Stomach smooth muscle (tissue), 2 donors: ENCODE measurements around the gene PACS2.
A peak's percentile ranks its signal among the peaks of the same experiment; 100 is the strongest.

Source experiments
- H3K27ac ChIP-seq: one replicate; pipeline ENCODE4 v1.7.0; 2013; ENCODE audit warnings: mild to moderate bottlenecking, low read length, inconsistent platforms
- H3K27me3 ChIP-seq, 2 donors: one replicate each; pipeline ENCODE4 v1.7.0; 2013; ENCODE audit warnings: low read length in 2 of 2; ENCODE audit not compliant: insufficient read depth in 2 of 2, control insufficient read depth in 1 of 2
- H3K36me3 ChIP-seq, 2 donors: one replicate each; pipeline ENCODE4 v1.7.0; 2013; ENCODE audit warnings: low read length in 2 of 2; ENCODE audit not compliant: control insufficient read depth in 2 of 2, insufficient read depth in 2 of 2
- H3K4me1 ChIP-seq: one replicate; pipeline ENCODE4 v1.7.0; 2013; ENCODE audit warnings: low read length; ENCODE audit not compliant: control insufficient read depth, insufficient read depth
- H3K4me3 ChIP-seq, 2 donors: one replicate each; pipeline ENCODE4 v1.7.0; 2013; ENCODE audit warnings: low read length in 2 of 2
- H3K9ac ChIP-seq, 2 donors: one replicate each; pipeline ENCODE4 v1.7.0; 2013; ENCODE audit warnings: low read length in 2 of 2, mild to moderate bottlenecking in 1 of 2
- H3K9me3 ChIP-seq, 2 donors: one replicate each; pipeline ENCODE4 v1.7.0; 2013; ENCODE audit warnings: low read length in 2 of 2; ENCODE audit not compliant: control insufficient read depth in 2 of 2
- donor health status: healthy.
- donor health status: Pancreatic carcinoma.

Gene PACS2

GRCh38 chr14:105413544-105413886, 99.0 kb downstream of the PACS2 start:
- Histone ChIP-seq H3K36me3 (no peaks in the 10 kb centered on the region), H3K4me3 (no peak overlapping the region), H3K27ac (no peak overlapping the region), H3K4me1 (peaks cover 16% of the 10 kb centered on the region), H3K27me3 (peaks cover 24 to 26% of the 10 kb centered on the region in 2 donors), H3K9ac (no peak overlapping the region), H3K9me3 (no peaks in the 10 kb centered on the region)

- no peak overlapping the region for H3K27ac ChIP-seq
- peak overlapping the region; percentile 42 to 55 for H3K9ac ChIP-seq
- peaks cover 24 to 26% of the 10 kb centered on the region in 2 donors for H3K27me3 ChIP-seq
Observed at GRCh38 chr14:105414456-105415371, 100.2 kb downstream of the PACS2 start.

GRCh38 chr14:105415481-105416428, 101.2 kb downstream of the PACS2 start:
- Histone ChIP-seq H3K4me1 (peaks cover 30% of the 10 kb centered on the region), H3K9ac (peak overlapping the region; percentile 42 to 55)

More at GRCh38 chr14:105414456-105415371, 100.2 kb downstream of the PACS2 start:
- Histone ChIP-seq H3K4me1 (peaks cover 26% of the 10 kb centered on the region), H3K36me3 (no peaks in the 10 kb centered on the region), H3K4me3 (peak overlapping the region; percentile 46 to 66), H3K9me3 (no peaks in the 10 kb centered on the region)

GRCh38 chr14:105416671-105417070, 102.1 kb downstream of the PACS2 start:
- Histone ChIP-seq H3K27me3 (peaks cover 13 to 15% of the 10 kb centered on the region in 2 donors), H3K36me3 (no peaks in the 10 kb centered on the region), H3K9ac (no peak overlapping the region), H3K4me1 (peaks cover 31% of the 10 kb centered on the region), H3K9me3 (no peaks in the 10 kb centered on the region), H3K27ac (no peak overlapping the region), H3K4me3 (no peak overlapping the region)

More at GRCh38 chr14:105415481-105416428, 101.2 kb downstream of the PACS2 start:
- H3K4me3 ChIP-seq: peak overlapping the region; percentile 46 to 66
- H3K27ac ChIP-seq: no peak overlapping the region
- H3K9me3 ChIP-seq: no peaks in the 10 kb centered on the region
- no peaks in the 10 kb centered on the region for H3K36me3 ChIP-seq
- H3K27me3 ChIP-seq: peaks cover 17 to 22% of the 10 kb centered on the region in 2 donors

- H3K27me3 ChIP-seq: peaks cover 7% of the 10 kb centered on the region in 2 donors
- H3K4me3 ChIP-seq: no peak overlapping the region
- peaks cover 40% of the 10 kb centered on the region for H3K4me1 ChIP-seq
- no peaks in the 10 kb centered on the region for H3K9me3 ChIP-seq
- H3K36me3 ChIP-seq: no peaks in the 10 kb centered on the region
- no peak overlapping the region for H3K27ac ChIP-seq
- H3K9ac ChIP-seq: no peak overlapping the region
Observed at GRCh38 chr14:105417690-105418121, 103.2 kb downstream of the PACS2 start.

- Histone ChIP-seq H3K4me3 (peak overlapping the region; percentile 80), H3K27me3 (peaks cover 0 to 1% of the 10 kb centered on the region in 2 donors), H3K4me1 (peaks cover 42% of the 10 kb centered on the region), H3K9ac (peak overlapping the region; percentile 90 to 91), H3K36me3 (no peaks in the 10 kb centered on the region), H3K9me3 (no peaks in the 10 kb centered on the region), H3K27ac (no peak overlapping the region)
Observed at GRCh38 chr14:105418269-105419194, 104.0 kb downstream of the PACS2 start.

GRCh38 chr14:105419195-105420091, 104.9 kb downstream of the PACS2 start, which contains the start of gene MTA1:
MTA1 (plus strand) TSS chr14:105419827; CDS start chr14:105420036, 209 bp downstream.
- peak within 1 kb of the TSS; percentile 46 for H3K27ac ChIP-seq
- peaks cover 41% of the 10 kb centered on the region for H3K4me1 ChIP-seq
- peak within 1 kb of the TSS; percentile 80 to 81 for H3K4me3 ChIP-seq
- H3K36me3 ChIP-seq: no peaks in the 10 kb centered on the region
- H3K9me3 ChIP-seq: no peaks in the 10 kb centered on the region
- peak within 1 kb of the TSS; percentile 90 to 91 for H3K9ac ChIP-seq
- no peaks in the 10 kb centered on the region for H3K27me3 ChIP-seq

- Histone ChIP-seq H3K27ac (peak overlapping the region; percentile 46), H3K36me3 (no peaks in the 10 kb centered on the region), H3K9me3 (no peaks in the 10 kb centered on the region), H3K9ac (peak overlapping the region; percentile 79 to 80), H3K4me1 (peaks cover 39% of the 10 kb centered on the region), H3K4me3 (peak overlapping the region; percentile 44 to 81), H3K27me3 (no peaks in the 10 kb centered on the region)
Observed at GRCh38 chr14:105420101-105420973, 105.8 kb downstream of the PACS2 start.
